ENCODE results near the gene CBLB.

The CBLB gene

GRCh38 chr3:105869861-105870755, 1.3 kb upstream of the CBLB start:
- peak; percentile 56 for DNase-seq

- DNase-seq = no peak
Observed at GRCh38 chr3:105869531-105869833, 670 bp upstream of the CBLB start.

GRCh38 chr3:105868431-105868741, 426 bp downstream of the CBLB start:
- DNase-seq = peak; percentile 67

- peak; percentile 32 for DNase-seq
Observed at GRCh38 chr3:105867712-105868430, 941 bp downstream of the CBLB start.

GRCh38 chr3:105866656-105867653, 1.9 kb downstream of the CBLB start:
- DNase-seq = peak; percentile 25

DNA sequence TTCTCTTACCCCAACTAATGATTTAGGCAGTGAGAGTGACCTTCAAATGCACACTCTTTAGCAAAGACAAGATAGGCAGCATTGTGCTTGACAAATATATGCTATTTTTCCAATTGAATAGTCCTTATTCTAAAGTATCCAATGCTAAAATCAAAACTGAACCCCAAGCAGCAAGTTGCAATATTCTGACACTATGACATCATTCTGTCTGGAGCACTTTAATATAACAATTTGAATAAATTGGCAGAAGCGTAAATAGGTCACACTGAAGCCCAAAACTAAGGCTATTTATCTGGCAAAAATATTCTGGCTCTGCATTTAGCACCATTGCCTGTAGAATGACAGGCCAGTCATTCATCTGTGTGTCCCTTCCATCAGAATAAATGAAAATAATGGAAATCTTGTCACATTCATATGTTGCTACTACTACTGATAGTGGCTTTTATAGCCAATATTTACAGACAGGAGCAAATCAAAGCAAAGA, 2.9 kb downstream of the CBLB start:
- DNase-seq = peak; percentile 15

- peak; percentile 67 for DNase-seq
Observed at GRCh38 chr3:105865016-105865623, 3.7 kb downstream of the CBLB start.

- DNase-seq = peak; percentile 32
Observed at GRCh38 chr3:105864212-105864611, 4.6 kb downstream of the CBLB start.

GRCh38 chr3:105863608-105864007, 5.2 kb downstream of the CBLB start:
- no peak for DNase-seq

DNA sequence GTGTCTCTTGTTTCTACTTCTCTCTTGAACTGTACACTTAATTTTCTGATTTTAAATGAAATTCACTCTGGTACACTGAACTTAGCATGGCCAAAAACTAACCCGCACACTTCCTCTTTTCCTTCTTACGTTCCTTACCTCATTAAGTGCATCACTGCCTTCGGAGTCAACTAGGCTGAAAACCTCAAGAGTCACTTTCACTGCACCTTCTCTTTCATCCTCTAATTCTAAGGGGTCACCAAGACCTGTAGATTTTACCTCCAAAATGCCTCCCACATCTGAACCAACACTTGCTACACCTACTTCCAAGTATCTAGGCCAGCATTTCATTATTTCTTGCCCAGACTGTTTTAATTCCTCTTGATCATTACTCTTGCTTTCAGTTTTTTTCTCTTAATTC, 6.6 kb downstream of the CBLB start:
- no peak for DNase-seq

DNA sequence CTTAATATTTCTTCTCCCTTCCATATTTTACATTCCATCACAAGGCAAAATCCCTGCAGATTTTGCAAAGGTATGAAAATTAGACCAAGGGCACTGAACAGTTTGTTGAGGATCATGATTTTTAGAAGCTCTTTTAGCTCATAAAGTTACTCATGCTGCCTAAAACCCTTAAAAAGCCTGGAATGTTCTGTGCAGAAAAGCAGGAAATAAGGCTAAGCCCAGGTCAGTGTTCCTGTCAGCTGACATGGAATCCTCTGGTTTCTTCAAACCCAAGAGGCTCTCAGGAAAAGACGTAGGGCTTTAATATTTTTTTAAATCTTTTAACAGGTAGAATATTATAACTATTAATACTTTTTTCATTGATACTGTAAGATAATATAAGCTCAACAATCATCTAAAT, 8.2 kb downstream of the CBLB start:
- no peak for DNase-seq

- no peak for DNase-seq
Observed at GRCh38 chr3:105858017-105858416, 10.8 kb downstream of the CBLB start.

- DNase-seq = peak; percentile 50
Observed at GRCh38 chr3:105857601-105858000, 11.2 kb downstream of the CBLB start.

GRCh38 chr3:105856605-105857004, 12.2 kb downstream of the CBLB start:
- DNase-seq = no peak

DNA sequence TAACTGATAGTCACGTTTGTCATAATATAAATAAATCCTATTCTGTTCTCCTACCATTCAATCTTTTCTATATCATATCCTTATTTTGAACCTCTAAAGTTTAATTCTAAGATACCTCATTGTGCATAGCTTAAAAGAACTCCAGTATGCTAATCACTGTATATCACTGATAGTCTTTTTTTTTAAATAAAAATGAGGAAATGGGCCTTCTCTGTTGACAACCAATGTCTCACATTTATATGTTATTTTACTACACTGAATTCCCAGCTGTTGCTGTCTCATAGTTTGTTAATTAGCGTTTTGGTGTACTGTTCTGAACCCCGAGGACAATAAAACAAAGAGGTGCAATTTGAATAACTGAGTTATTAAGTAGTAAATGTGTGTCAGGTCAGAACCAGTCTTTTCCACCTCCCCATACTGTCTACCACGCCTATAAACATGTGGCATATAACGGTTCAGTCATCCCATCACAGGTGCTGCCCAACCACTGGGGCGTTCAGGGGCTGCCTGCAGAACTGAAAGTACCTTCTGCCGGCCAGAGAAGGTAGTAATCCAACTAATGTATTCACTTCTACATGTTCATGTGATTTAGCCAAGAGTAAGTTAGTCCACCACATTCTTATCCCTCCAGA, 14.9 kb downstream of the CBLB start:
- peak; percentile 22 for DNase-seq

DNA sequence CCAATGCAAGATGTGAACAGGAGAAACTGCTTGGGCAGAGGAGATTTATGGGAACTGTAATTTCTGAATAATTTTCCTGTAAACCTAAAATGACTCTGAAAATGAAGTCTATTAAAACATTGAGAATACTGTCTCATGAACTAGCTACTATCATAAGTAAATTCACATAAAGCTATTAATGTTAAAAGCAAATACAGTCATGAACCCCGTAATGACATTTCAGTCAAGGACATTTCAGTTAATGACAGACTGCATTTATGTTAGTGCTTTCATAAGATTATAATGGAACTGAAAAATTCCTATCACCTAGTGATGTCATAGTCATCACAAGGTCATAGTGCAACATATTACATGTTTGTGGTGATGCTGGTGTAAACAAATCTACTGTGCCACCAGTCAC, 17.2 kb downstream of the CBLB start:
- DNase-seq = no peak

- no peak for DNase-seq
Observed at GRCh38 chr3:105851176-105851575, 17.6 kb downstream of the CBLB start.

- DNase-seq = no peak
Observed at GRCh38 chr3:105850593-105850992, 18.2 kb downstream of the CBLB start.

DNA sequence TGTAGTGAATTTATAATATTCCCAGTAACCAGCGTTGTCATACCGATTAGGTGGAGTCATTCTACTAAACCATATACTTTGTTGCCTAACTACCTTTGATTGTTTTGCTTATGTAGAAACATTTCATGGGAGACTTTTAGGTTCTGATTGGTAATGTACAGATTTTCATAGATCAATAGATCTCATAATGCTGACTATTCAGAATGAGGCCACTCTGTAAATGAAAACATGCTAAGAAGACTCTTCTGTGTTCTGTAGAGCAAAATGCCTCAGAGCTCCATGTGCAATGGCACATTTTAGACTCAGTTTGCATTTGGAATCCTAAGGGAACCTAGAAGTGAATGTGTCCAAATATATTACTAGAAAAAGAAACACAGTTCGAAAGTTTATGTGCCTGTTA, 20.0 kb downstream of the CBLB start:
- no peak for DNase-seq

DNA sequence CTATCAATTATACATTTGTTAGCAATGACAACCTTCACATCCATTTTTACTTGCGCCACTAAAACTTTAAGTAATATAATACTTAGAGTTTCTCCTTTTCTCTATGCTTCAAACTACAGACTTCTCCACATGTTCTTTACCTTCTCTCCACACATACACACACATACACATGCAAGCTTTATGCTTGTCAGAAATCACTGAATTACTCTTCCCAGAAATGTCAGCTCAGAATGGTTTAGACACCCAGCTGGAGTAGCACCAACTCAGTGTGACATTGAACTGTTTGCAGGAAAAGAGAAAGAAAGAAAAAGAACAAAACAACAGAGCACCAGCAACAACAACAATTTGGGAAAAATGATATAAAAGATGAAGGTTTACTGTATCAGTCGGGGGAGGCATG, 20.9 kb downstream of the CBLB start:
- DNase-seq = peak; percentile 2

GRCh38 chr3:105847452-105847851, 21.4 kb downstream of the CBLB start:
- no peak for DNase-seq

DNA sequence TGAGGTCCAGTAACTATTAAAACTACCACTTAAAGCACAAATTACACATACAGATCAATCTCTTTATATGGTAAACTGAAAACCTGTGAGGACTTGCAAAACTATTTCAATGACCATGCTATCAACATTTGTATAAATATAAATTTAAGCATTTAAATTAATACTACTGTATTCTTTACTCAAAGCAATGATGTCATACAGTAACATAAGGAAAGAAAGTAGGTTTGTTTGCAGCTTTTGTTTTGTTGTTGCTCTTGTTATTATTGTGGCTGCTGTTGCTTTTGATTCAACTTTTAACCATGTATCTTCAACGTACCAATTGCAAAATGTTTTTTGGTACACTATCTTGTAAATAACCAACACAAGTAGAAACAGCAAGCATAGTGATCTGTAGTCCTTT, 22.0 kb downstream of the CBLB start:
- DNase-seq = no peak
